Right atrium auricular region (tissue), 2 donors: Measurements from ENCODE around the gene STK11IP. TPM values are rescaled to one million over a fixed set of nuclear protein-coding genes. Genes with fewer than 3 reads are reported as not detected.

ENCODE experiments used
- DNase-seq: peaks from one replicate; pipeline ENCODE4 v3.0.0-alpha.2; 2019; ENCODE audit warnings: low spot score
- H3K27ac ChIP-seq, 2 donors: fragments of 200-600 bp; sonication (generic); 1 replicate in 1 of 2; 2 replicates in 1 of 2; pipeline ENCODE4 v1.5.1; 2016 to 2019
- H3K27me3 ChIP-seq, 2 donors: fragments of 200-600 bp; sonication (generic); one replicate each; pipeline versions ENCODE4 v1.5.1 to v1.6.0; 2017 to 2019
- H3K36me3 ChIP-seq: fragments of 200-600 bp; sonication (generic); one replicate; pipeline ENCODE4 v1.5.1; 2016
- H3K4me1 ChIP-seq, 2 donors: fragments of 200-600 bp; sonication (generic); one replicate each; pipeline versions ENCODE4 v1.5.1 to v1.6.0; 2017 to 2019
- H3K4me3 ChIP-seq, 2 donors: fragments of 200-600 bp; sonication (generic); 1 replicate in 1 of 2; 2 replicates in 1 of 2; pipeline ENCODE4 v1.5.1; 2017 to 2019; ENCODE audit warnings: mild to moderate bottlenecking in 1 of 2, moderate library complexity in 1 of 2
- H3K9me3 ChIP-seq, 2 donors: fragments of 200-600 bp; sonication (generic); one replicate each; pipeline ENCODE4 v1.5.1; 2019
- CTCF ChIP-seq, 2 donors: fragments of 200-600 bp; sonication (generic); IDR thresholded peaks; one replicate each; pipeline ENCODE4 v1.5.1; 2019; ENCODE audit warnings: antibody characterized with exemption in 2 of 2
- total RNA-seq, 2 donors: library from RNA; depleted of rRNA; stranded (reverse); fragments of >200 nt; gene quantifications; one replicate each; pipeline ENCODE4 v1.1.0, GENCODE V29; 2016

Gene STK11IP
- total RNA-seq, 2 donors from 2014 or later, result 5.5 to 6.6 TPM

- Histone ChIP-seq H3K4me1 (peaks cover 0 to 63% of the 10 kb centered on the region in 2 donors), H3K27me3 (no peaks in the 10 kb centered on the region), H3K4me3 (no peak overlapping the region), H3K9me3 (no peaks in the 10 kb centered on the region), H3K36me3 (peaks cover 77% of the 10 kb centered on the region), H3K27ac (peak overlapping the region; percentile 90 to 98)
- no peak for DNase-seq
- no peak for TF ChIP-seq CTCF (IDR thresholded peaks at IDR 0.05)
Measured at GRCh38 chr2:219636941-219637841, 39.5 kb downstream of the STK11IP start.

- peak overlapping the region; percentile 90 to 98 for H3K27ac ChIP-seq
- no peak overlapping the region for H3K4me3 ChIP-seq
- peaks cover 0 to 62% of the 10 kb centered on the region in 2 donors for H3K4me1 ChIP-seq
- H3K27me3 ChIP-seq, result no peaks in the 10 kb centered on the region
- no peak for TF ChIP-seq CTCF (IDR thresholded peaks at IDR 0.05)
- no peak for DNase-seq
- no peaks in the 10 kb centered on the region for H3K9me3 ChIP-seq
- H3K36me3 ChIP-seq, result peaks cover 71% of the 10 kb centered on the region
Measured at GRCh38 chr2:219637842-219638185, 40.2 kb downstream of the STK11IP start.

GRCh38 chr2:219638217-219638947, 40.7 kb downstream of the STK11IP start:
- Histone ChIP-seq H3K27me3 (no peaks in the 10 kb centered on the region), H3K9me3 (no peaks in the 10 kb centered on the region), H3K4me3 (no peak overlapping the region), H3K4me1 (peaks cover 0 to 62% of the 10 kb centered on the region in 2 donors), H3K36me3 (peaks cover 65% of the 10 kb centered on the region), H3K27ac (peak overlapping the region; percentile 90 to 98)
- no peak for DNase-seq
- TF ChIP-seq CTCF (IDR thresholded peaks at IDR 0.05), result no peak

- no peak for TF ChIP-seq CTCF (IDR thresholded peaks at IDR 0.05)
- H3K27me3 ChIP-seq, result no peaks in the 10 kb centered on the region
- no peak for DNase-seq
- peak overlapping the region; percentile 90 to 98 for H3K27ac ChIP-seq
- peaks cover 0 to 62% of the 10 kb centered on the region in 2 donors for H3K4me1 ChIP-seq
- H3K4me3 ChIP-seq, result no peak overlapping the region
- H3K36me3 ChIP-seq, result peaks cover 58% of the 10 kb centered on the region
- H3K9me3 ChIP-seq, result no peaks in the 10 kb centered on the region
Measured at GRCh38 chr2:219638948-219639755, 41.5 kb downstream of the STK11IP start.

- DNase-seq, result no peak
- H3K36me3 ChIP-seq, result peaks cover 34% of the 10 kb centered on the region
- H3K9me3 ChIP-seq, result no peaks in the 10 kb centered on the region
- peaks cover 0 to 70% of the 10 kb centered on the region in 2 donors for H3K4me1 ChIP-seq
- no peak for TF ChIP-seq CTCF (IDR thresholded peaks at IDR 0.05)
- no peaks in the 10 kb centered on the region for H3K27me3 ChIP-seq
- H3K27ac ChIP-seq, result peak overlapping the region; percentile 90 to 98
- H3K4me3 ChIP-seq, result no peak overlapping the region
Measured at GRCh38 chr2:219641390-219642068, 43.9 kb downstream of the STK11IP start.
